Stimulated activated CD8-positive, alpha-beta memory T cell treated with anti-CD3 and anti-CD28 coated beads, Interleukin-15, amount 100 ng/mL, for 4 hours (primary cell): ENCODE measurements around the gene SNRNP200.
"Not testable (repeated sequence)": the region's sequence is repeated elsewhere in the genome, so short reads cannot be mapped to it uniquely, and the experiment has no call there.

Source experiments
- DNase-seq, 2 donors: peaks; one replicate each; pipeline ENCODE4 v3.0.0-alpha.2; 2020; ENCODE audit warnings: low read depth in 2 of 2

Gene SNRNP200

GRCh38 chr2:96274355-96275056 is 30.8 kb downstream of the SNRNP200 start:
- DNase-seq, result no peak

GRCh38 chr2:96273763-96274162 is 31.6 kb downstream of the SNRNP200 start:
- no peak for DNase-seq

- DNase-seq, result no peak
Observed at GRCh38 chr2:96271995-96272394, 33.4 kb downstream of the SNRNP200 start.

- DNase-seq, result no peak
Observed at GRCh38 chr2:96267159-96267971, 38.0 kb downstream of the SNRNP200 start.

- peak; percentile 98 to 99 for DNase-seq
Observed at GRCh38 chr2:96265840-96266679, 39.3 kb downstream of the SNRNP200 start, which contains the start of the genes CIAO1 and TMEM127. Gene CIAO1 (plus strand): TSS chr2:96266225. CDS start chr2:96266351, 126 bp downstream. Gene TMEM127 (minus strand): TSS chr2:96265997. CDS start chr2:96265381, 616 bp downstream.

- DNase-seq, result peak in 1 of 2 donors; percentile 23
Observed at GRCh38 chr2:96265349-96265839, 40.0 kb downstream of the SNRNP200 start.

- DNase-seq, result no peak
Observed at GRCh38 chr2:96264656-96265348, 40.5 kb downstream of the SNRNP200 start.

- no peak for DNase-seq
Observed at GRCh38 chr2:96264086-96264485, 41.3 kb downstream of the SNRNP200 start.

GRCh38 chr2:96262306-96262705 is 43.0 kb downstream of the SNRNP200 start:
- no peak for DNase-seq

GRCh38 chr2:96261328-96262003 is 43.9 kb downstream of the SNRNP200 start:
- no peak for DNase-seq

GRCh38 chr2:96260387-96261260 is 44.7 kb downstream of the SNRNP200 start:
- DNase-seq, result no peak

GRCh38 chr2:96259497-96259921 is 45.8 kb downstream of the SNRNP200 start:
- no peak for DNase-seq

GRCh38 chr2:96258166-96259022 is 47.0 kb downstream of the SNRNP200 start:
- DNase-seq, result no peak

GRCh38 chr2:96257744-96258143 is 47.6 kb downstream of the SNRNP200 start:
- not testable (repeated sequence) for DNase-seq

- no peak for DNase-seq
Observed at GRCh38 chr2:96256611-96257113, 48.7 kb downstream of the SNRNP200 start.

- DNase-seq, result no peak
Observed at GRCh38 chr2:96254571-96254970, 50.8 kb downstream of the SNRNP200 start.

- DNase-seq, result no peak
Observed at GRCh38 chr2:96253006-96253405, 52.3 kb downstream of the SNRNP200 start.

- DNase-seq, result no peak
Observed at GRCh38 chr2:96252526-96252925, 52.8 kb downstream of the SNRNP200 start.
